HepG2 (cell line): ENCODE results near the gene MRPS25. TPM values are rescaled to one million over a fixed set of nuclear protein-coding genes. Genes with fewer than 3 reads are reported as not detected.

Source experiments
- ATAC-seq: fragments of 200-7000 bp; cut with Tn5 transposase; 3 replicates; pipeline ENCODE4 v1.9.1; 2020; ENCODE audit warnings: mild to moderate bottlenecking, moderate library complexity
- BruUV-seq: library from RNA; stranded (reverse); fragments of 400-500 nt; replicated peaks from 2 replicates; lab custom pipeline; 2021; lab: Mats Ljungman, UMichigan
- CTCF ChIA-PET: fragments of 300-600 bp; formaldehyde crosslinking; extraction: SDS; loops from one replicate; lab custom pipeline; 2021; ENCODE audit warnings: low total read pairs, inconsistent platforms, low intra/inter-chr PET ratio; lab: Yijun Ruan, JAX
- POLR2A ChIA-PET: fragments of 350-600 bp; sonication (Branson Sonifier 250); formaldehyde crosslinking; loops from one replicate; lab custom pipeline; 2020; ENCODE audit warnings: antibody characterized with exemption, inconsistent platforms; lab: Yijun Ruan, JAX
- DNase-seq: peaks from one replicate; pipeline ENCODE4 v3.0.0-alpha.2; 2015; ENCODE audit warnings: low spot score
- FAIRE-seq: peaks from 3 replicates; lab custom pipeline; 2011; peaks lifted over from hg19 to GRCh38; lab: Jason Lieb, UNC
- H2AFZ ChIP-seq: one replicate; pipeline ENCODE4 v1.6.1; 2011; ENCODE audit warnings: low read length, inconsistent platforms
- H3K27ac ChIP-seq: fragments of 300-600 bp; 3 replicates; pipeline ENCODE4 v1.8.0; 2011; ENCODE audit warnings: mixed run types, mild to moderate bottlenecking, mixed read lengths, low read length, inconsistent platforms; ENCODE audit not compliant: insufficient read depth; ENCODE audit errors: extremely low read length
- H3K27me3 ChIP-seq, 2 experiments: fragments of 200-600 bp in 1 of 2; 2 replicates in 1 of 2; 3 replicates in 1 of 2; pipeline versions ENCODE4 v1.6.0 to v1.8.0; 2011; ENCODE audit warnings: low read length in 2 of 2, mild to moderate bottlenecking in 2 of 2, moderate library complexity in 2 of 2, inconsistent platforms in 1 of 2; ENCODE audit not compliant: insufficient read depth in 2 of 2, control insufficient read depth in 1 of 2
- H3K36me3 ChIP-seq, 2 experiments: fragments of 200-600 bp in 1 of 2; replicated peaks in 1 of 2; 2 replicates in 1 of 2; 3 replicates in 1 of 2; pipeline versions ENCODE4 v1.5.1 to v1.8.0; 2011; ENCODE audit warnings: low read length in 2 of 2, inconsistent platforms in 1 of 2; ENCODE audit not compliant: insufficient read depth in 2 of 2, control insufficient read depth in 1 of 2
- H3K4me1 ChIP-seq: 2 replicates; pipeline ENCODE4 v1.5.1; 2012; ENCODE audit warnings: low read length, inconsistent platforms; ENCODE audit not compliant: insufficient read depth
- H3K4me2 ChIP-seq: 2 replicates; pipeline ENCODE4 v1.6.0; 2011; ENCODE audit warnings: low read depth, low read length, inconsistent platforms
- H3K4me3 ChIP-seq, 3 experiments: fragments of 200-600 bp in 1 of 3; sonication (generic), shearing (Covaris generic) in 1 of 3; replicated peaks in 1 of 3; 2 replicates each; pipeline ENCODE4 v1.5.1; 2011 to 2016; ENCODE audit warnings: low read length in 3 of 3, inconsistent platforms in 2 of 3, low read depth in 2 of 3, mild to moderate bottlenecking in 2 of 3, control low read depth in 1 of 3, mixed read lengths in 1 of 3; ENCODE audit not compliant: insufficient read depth in 1 of 3
- H3K79me2 ChIP-seq: one replicate; pipeline ENCODE4 v1.6.1; 2011; ENCODE audit warnings: low read length, inconsistent platforms; ENCODE audit not compliant: insufficient read depth
- H3K9ac ChIP-seq: 2 replicates; pipeline ENCODE4 v1.6.0; 2011; ENCODE audit warnings: mild to moderate bottlenecking, low read depth, low read length, inconsistent platforms; ENCODE audit not compliant: insufficient read depth
- H3K9me3 ChIP-seq: 2 replicates; pipeline ENCODE4 v1.5.1; 2012; ENCODE audit warnings: mild to moderate bottlenecking, low read length
- H4K20me1 ChIP-seq: 2 replicates; pipeline ENCODE4 v1.6.0; 2011; ENCODE audit warnings: inconsistent platforms, mild to moderate bottlenecking, low read length, moderate library complexity; ENCODE audit not compliant: insufficient read depth
- FOXA3 ChIP-seq: IDR thresholded peaks from 2 replicates; pipeline ENCODE4 v1.6.1; 2016; ENCODE audit warnings: missing genetic modification reagents, missing compliant biosample characterization
- PHF8 ChIP-seq: sonication (generic); formaldehyde crosslinking; IDR thresholded peaks from 2 replicates; pipeline ENCODE4 v1.5.0; 2020; ENCODE audit warnings: missing genetic modification reagents
- RARA ChIP-seq: IDR thresholded peaks from 2 replicates; pipeline ENCODE4 v1.6.1; 2016; ENCODE audit warnings: missing genetic modification reagents, missing compliant biosample characterization
- U2AF1 ChIP-seq: fragments of 200-400 bp; formaldehyde crosslinking; optimal IDR thresholded peaks from 2 replicates; pipeline ENCODE3; 2017; ENCODE audit warnings: mild to moderate bottlenecking, low read depth, low read length
- ZBTB21 ChIP-seq: sonication (generic); formaldehyde crosslinking; IDR thresholded peaks from 2 replicates; pipeline ENCODE4 v1.4.0; 2020; ENCODE audit warnings: missing genetic modification reagents
- ZBTB3 ChIP-seq: sonication (generic); formaldehyde crosslinking; IDR thresholded peaks from 2 replicates; pipeline ENCODE4 v1.4.0; 2020; ENCODE audit warnings: low read depth, mild to moderate bottlenecking, moderate library complexity, missing genetic modification reagents, borderline replicate concordance
- ZNF160 ChIP-seq: sonication (generic); formaldehyde crosslinking; IDR thresholded peaks from 2 replicates; pipeline ENCODE4 v1.8.0; 2022; ENCODE audit warnings: mild to moderate bottlenecking, inconsistent platforms, missing genetic modification reagents
- ZNF367 ChIP-seq: sonication (generic); formaldehyde crosslinking; IDR thresholded peaks from 2 replicates; pipeline ENCODE4 v1.4.0; 2020; ENCODE audit warnings: missing genetic modification reagents, borderline replicate concordance
- ZNF543 ChIP-seq: sonication (generic); formaldehyde crosslinking; IDR thresholded peaks from 2 replicates; pipeline ENCODE4 v1.4.0; 2020; ENCODE audit warnings: mild to moderate bottlenecking, missing genetic modification reagents
- ZNF709 ChIP-seq: sonication (generic); formaldehyde crosslinking; IDR thresholded peaks from 2 replicates; pipeline ENCODE4 v1.5.0; 2020; ENCODE audit warnings: mild to moderate bottlenecking, missing genetic modification reagents
- ZSCAN31 ChIP-seq: sonication (generic); formaldehyde crosslinking; IDR thresholded peaks from 2 replicates; pipeline ENCODE4 v1.5.0; 2020; ENCODE audit warnings: low read depth, mild to moderate bottlenecking, missing genetic modification reagents
- WGBS: methylation state at CpG from one replicate; pipeline ENCODE4 v1.1.6; 2017; ENCODE audit warnings: low lambda C conversion rate; 5-methylcytosine and 5-hydroxymethylcytosine counted together
- in situ Hi-C: cut with HindIII; loops from 2 replicates; pipeline ENCODE4 v1.10.0; 2017; ENCODE audit warnings: low pct_unique_long_range_greater_than_20kb; ENCODE audit not compliant: extremely low pct_ligation_motif_present
- intact Hi-C: fragments of 100-400 bp; cut with micrococcal nuclease; formaldehyde crosslinking; loops from one replicate; pipeline ENCODE4 v1.10.0; 2022; ENCODE audit not compliant: unreplicated experiment
- polyA plus RNA-seq, 8 experiments: library from polyadenylated mRNA; depleted of rRNA in 3 of 8; stranded (reverse) in 7 of 8; unstranded in 1 of 8; fragments of >200 nt; fragmentation: Illumina TruSeq in 4 of 8; extraction: Trizol in 4 of 8; gene quantifications; 2 replicates each; pipeline versions ENCODE4 v1.2.1 to v1.2.3, GENCODE V29; 2011 to 2016; ENCODE audit warnings: low read depth in 4 of 8, missing spikeins in 1 of 8, mixed read lengths in 1 of 8; ENCODE audit not compliant: insufficient read depth in 1 of 8
- total RNA-seq, 5 experiments: library from RNA; depleted of rRNA; stranded (reverse); fragments of >200 nt; fragmentation: Illumina TruSeq; extraction: Trizol; gene quantifications; 2 replicates each; pipeline ENCODE4 v1.2.3, GENCODE V29; 2016; ENCODE audit warnings: low read depth in 1 of 5
- TF ChIP-seq, protein P1 (sequence below): IDR thresholded peaks from 2 replicates; pipeline ENCODE4 v1.6.1; 2016; ENCODE audit warnings: mild to moderate bottlenecking
- TF ChIP-seq, protein P2 (sequence below): sonication (generic); formaldehyde crosslinking; IDR thresholded peaks from 2 replicates; pipeline ENCODE4 v1.5.1; 2020; ENCODE audit warnings: missing genetic modification reagents, mild to moderate bottlenecking, borderline replicate concordance
- TF ChIP-seq, protein P3 (sequence below): IDR thresholded peaks from 2 replicates; pipeline ENCODE4 v1.6.1; 2016
- TF ChIP-seq, protein P4 (sequence below): IDR thresholded peaks from 2 replicates; pipeline ENCODE4 v1.6.1; 2012; ENCODE audit warnings: inconsistent platforms
- TF ChIP-seq, protein P5 (sequence below): sonication (generic); formaldehyde crosslinking; conservative IDR thresholded peaks from 2 replicates; pipeline ENCODE4 v1.8.1; 2023; ENCODE audit warnings: missing genetic modification reagents

The MRPS25 gene
- total and polyA plus RNA-seq, 2 of the 13 experiments (the other 11 are each of a cell fraction or from before 2014, with no cell fraction given) = 60.1 to 74.3 TPM

DNA sequence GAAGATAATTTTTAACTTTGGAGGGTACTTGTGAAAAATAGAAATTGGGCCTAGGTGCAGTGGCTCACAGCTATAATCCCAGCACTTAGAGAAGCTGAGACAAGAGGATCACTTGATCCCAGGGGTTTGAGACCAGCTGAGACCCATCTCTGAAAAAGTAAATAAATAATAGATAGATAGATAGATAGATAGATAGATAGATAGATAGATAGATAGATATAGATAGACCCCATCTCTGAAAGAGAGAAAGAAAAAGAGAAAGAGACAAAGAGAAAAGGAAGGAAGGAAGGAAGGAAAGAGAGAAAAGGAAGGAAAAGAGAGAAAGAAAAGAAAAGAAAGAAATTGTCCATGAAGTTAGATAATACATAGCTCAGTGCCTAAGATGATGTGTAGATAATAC is 35.5 kb downstream of the MRPS25 start:
- Histone ChIP-seq H3K79me2 (no peaks in the 10 kb centered on the region), H3K4me1 (no peaks in the 10 kb centered on the region), H3K9me3 (no peaks in the 10 kb centered on the region), H4K20me1 (no peaks in the 10 kb centered on the region), H3K27ac (no peak overlapping the region), H2AFZ (no peak overlapping the region), H3K36me3 (peaks cover 25 to 65% of the 10 kb centered on the region in 2 experiments), H3K9ac (no peak overlapping the region), H3K27me3 (no peaks in the 10 kb centered on the region), H3K4me3 (no peak overlapping the region), H3K4me2 (no peak overlapping the region)
- ATAC-seq (no peak), FAIRE-seq (no peak), DNase-seq (no peak)
- TF ChIP-seq ZNF709 (CRISPR knock-in tag) = no peak
- no TSS peak for BruUV-seq
- POLR2A ChIA-PET = no interaction called here
- CTCF ChIA-PET = no interaction called here
- intact Hi-C loops (no loop called here), in situ Hi-C loops (no loop called here)

DNA sequence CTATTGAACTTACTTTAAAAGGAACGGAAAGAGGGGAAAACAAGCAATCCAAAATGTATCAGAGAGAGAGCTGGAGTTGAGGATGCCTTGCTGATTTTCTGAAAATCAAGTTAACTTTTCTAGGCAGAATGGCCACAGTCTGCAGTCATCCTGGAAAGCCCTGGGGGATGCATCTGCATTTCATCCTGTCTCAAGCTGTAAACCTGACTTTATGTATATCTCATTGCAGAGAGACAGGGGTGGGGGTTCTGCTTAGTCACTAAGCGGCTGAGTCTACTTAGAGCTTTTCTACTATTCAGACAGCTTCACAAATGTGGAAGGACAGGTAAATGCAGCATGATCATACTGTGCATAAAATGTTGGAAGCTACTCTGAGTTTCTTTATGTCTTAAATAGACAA is 41.4 kb downstream of the MRPS25 start:
- Histone ChIP-seq H3K36me3 (peaks cover 18 to 67% of the 10 kb centered on the region in 2 experiments), H2AFZ (no peak overlapping the region), H3K27me3 (no peaks in the 10 kb centered on the region), H3K9me3 (no peaks in the 10 kb centered on the region), H3K4me1 (no peaks in the 10 kb centered on the region), H3K79me2 (no peaks in the 10 kb centered on the region), H3K9ac (no peak overlapping the region), H3K4me3 (no peak overlapping the region), H4K20me1 (no peaks in the 10 kb centered on the region), H3K27ac (no peak overlapping the region), H3K4me2 (no peak overlapping the region)
- in situ Hi-C loops (no loop called here), intact Hi-C loops (no loop called here)
- DNase-seq = no peak
- POLR2A ChIA-PET = no interaction called here
- TSS peak; percentile 25 for BruUV-seq
- no peak for ATAC-seq
- CTCF ChIA-PET = no interaction called here
- no peak for FAIRE-seq
- WGBS = 100% methylated on average over 2 of the region's 2 CpGs
- no peak for TF ChIP-seq ZBTB21 (CRISPR knock-in tag)
- TF ChIP-seq RARA (CRISPR knock-in tag) = no peak
- TF ChIP-seq ZBTB3 (CRISPR knock-in tag) = no peak
- TF ChIP-seq ZSCAN31 (CRISPR knock-in tag) = no peak
- no peak for TF ChIP-seq FOXA3 (CRISPR knock-in tag)
- TF ChIP-seq ZNF543 (CRISPR knock-in tag) = no peak
- TF ChIP-seq PHF8 (CRISPR knock-in tag) = no peak
- TF ChIP-seq, protein P1, sequence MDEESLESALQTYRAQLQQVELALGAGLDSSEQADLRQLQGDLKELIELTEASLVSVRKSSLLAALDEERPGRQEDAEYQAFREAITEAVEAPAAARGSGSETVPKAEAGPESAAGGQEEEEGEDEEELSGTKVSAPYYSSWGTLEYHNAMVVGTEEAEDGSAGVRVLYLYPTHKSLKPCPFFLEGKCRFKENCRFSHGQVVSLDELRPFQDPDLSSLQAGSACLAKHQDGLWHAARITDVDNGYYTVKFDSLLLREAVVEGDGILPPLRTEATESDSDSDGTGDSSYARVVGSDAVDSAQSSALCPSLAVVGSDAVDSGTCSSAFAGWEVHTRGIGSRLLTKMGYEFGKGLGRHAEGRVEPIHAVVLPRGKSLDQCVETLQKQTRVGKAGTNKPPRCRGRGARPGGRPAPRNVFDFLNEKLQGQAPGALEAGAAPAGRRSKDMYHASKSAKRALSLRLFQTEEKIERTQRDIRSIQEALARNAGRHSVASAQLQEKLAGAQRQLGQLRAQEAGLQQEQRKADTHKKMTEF (CRISPR knock-in tag) = no peak
- no peak for TF ChIP-seq ZNF367 (CRISPR knock-in tag)
- TF ChIP-seq, protein P2, sequence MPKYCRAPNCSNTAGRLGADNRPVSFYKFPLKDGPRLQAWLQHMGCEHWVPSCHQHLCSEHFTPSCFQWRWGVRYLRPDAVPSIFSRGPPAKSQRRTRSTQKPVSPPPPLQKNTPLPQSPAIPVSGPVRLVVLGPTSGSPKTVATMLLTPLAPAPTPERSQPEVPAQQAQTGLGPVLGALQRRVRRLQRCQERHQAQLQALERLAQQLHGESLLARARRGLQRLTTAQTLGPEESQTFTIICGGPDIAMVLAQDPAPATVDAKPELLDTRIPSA (CRISPR knock-in tag) = no peak
- TF ChIP-seq, protein P3, sequence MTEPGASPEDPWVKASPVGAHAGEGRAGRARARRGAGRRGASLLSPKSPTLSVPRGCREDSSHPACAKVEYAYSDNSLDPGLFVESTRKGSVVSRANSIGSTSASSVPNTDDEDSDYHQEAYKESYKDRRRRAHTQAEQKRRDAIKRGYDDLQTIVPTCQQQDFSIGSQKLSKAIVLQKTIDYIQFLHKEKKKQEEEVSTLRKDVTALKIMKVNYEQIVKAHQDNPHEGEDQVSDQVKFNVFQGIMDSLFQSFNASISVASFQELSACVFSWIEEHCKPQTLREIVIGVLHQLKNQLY (CRISPR knock-in tag) = no peak
- TF ChIP-seq, protein P4, sequence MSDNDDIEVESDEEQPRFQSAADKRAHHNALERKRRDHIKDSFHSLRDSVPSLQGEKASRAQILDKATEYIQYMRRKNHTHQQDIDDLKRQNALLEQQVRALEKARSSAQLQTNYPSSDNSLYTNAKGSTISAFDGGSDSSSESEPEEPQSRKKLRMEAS = no peak
- TF ChIP-seq U2AF1 = no peak
- TF ChIP-seq ZNF160 (CRISPR knock-in tag) = no peak
- TF ChIP-seq, protein P5, sequence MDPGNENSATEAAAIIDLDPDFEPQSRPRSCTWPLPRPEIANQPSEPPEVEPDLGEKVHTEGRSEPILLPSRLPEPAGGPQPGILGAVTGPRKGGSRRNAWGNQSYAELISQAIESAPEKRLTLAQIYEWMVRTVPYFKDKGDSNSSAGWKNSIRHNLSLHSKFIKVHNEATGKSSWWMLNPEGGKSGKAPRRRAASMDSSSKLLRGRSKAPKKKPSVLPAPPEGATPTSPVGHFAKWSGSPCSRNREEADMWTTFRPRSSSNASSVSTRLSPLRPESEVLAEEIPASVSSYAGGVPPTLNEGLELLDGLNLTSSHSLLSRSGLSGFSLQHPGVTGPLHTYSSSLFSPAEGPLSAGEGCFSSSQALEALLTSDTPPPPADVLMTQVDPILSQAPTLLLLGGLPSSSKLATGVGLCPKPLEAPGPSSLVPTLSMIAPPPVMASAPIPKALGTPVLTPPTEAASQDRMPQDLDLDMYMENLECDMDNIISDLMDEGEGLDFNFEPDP (CRISPR knock-in tag) = no peak
